HG03066 (cell line): ENCODE data around the gene MED17.
"Not testable (repeated sequence)": the region's sequence is repeated elsewhere in the genome, so short reads cannot be mapped to it uniquely, and the experiment has no call there.

ENCODE experiments used
- ATAC-seq: cut with Tn5 transposase; IDR thresholded peaks from one replicate; pipeline ENCODE4 v1.9.1; 2021; ENCODE audit warnings: low read depth; ENCODE audit not compliant: unreplicated experiment

Gene MED17, protein sequence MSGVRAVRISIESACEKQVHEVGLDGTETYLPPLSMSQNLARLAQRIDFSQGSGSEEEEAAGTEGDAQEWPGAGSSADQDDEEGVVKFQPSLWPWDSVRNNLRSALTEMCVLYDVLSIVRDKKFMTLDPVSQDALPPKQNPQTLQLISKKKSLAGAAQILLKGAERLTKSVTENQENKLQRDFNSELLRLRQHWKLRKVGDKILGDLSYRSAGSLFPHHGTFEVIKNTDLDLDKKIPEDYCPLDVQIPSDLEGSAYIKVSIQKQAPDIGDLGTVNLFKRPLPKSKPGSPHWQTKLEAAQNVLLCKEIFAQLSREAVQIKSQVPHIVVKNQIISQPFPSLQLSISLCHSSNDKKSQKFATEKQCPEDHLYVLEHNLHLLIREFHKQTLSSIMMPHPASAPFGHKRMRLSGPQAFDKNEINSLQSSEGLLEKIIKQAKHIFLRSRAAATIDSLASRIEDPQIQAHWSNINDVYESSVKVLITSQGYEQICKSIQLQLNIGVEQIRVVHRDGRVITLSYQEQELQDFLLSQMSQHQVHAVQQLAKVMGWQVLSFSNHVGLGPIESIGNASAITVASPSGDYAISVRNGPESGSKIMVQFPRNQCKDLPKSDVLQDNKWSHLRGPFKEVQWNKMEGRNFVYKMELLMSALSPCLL

DNA sequence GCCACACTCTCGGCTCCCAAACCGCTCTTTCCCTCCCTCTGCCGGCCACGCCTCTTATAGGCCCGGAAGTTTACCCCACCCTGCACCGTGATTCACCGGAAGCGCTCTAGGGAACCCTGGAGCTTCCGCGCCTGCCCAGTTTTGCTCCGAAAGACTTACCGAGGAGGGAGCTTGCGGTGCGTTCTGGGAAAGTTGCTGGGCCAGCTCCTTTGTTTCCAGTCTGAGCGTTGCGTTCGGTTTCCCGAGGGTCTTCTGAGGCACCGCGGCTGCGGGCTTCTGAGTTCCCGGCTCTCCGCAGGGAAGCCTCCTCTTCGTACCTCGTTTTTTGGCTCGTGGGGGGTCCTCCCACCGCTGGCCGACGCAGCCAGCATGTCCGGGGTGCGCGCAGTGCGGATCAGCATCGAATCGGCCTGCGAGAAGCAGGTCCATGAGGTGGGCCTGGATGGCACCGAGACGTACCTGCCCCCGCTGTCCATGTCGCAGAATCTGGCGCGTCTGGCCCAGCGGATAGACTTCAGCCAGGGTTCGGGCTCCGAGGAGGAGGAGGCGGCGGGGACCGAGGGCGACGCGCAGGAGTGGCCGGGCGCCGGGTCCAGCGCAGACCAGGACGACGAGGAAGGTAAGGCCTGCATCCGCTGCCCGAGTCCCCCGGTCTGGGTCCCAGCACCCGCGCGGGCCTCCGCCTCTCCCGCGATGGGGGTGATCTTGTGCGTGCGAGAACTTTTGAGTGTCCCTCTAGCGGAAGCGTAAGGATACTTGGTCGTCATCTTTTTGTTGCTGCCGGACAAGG lies at the start of gene MED17:
TSS of gene MED17 (plus strand) at position 138 of the 790 bp plus-strand sequence. CDS start at position 370, 232 bp downstream.
- ATAC-seq: peak; percentile 98

- ATAC-seq: no peak
Observed at GRCh38 chr11:93734427-93735222, 49.5 kb upstream of the MED17 start.

DNA sequence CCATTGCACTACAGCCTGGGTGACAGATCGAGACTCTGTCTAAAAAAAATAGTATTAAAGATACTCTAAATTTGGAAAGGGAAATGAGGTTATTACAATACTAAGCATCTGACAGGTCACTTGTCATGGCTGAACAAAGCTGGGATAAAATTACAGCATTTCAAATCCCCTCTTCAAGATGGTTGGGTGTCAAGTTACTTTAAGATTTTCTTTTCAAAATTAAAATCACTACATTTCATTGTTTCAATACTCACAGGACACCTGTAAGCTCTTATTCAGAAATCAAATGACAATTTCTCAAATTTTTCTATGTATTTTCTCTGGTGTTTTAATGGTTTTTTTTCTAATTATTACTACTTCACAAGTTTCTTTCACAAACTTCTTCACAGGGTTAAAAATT lies 48.5 kb upstream of the MED17 start:
- no peak for ATAC-seq

GRCh38 chr11:93736129-93736528 lies 48.0 kb upstream of the MED17 start:
- ATAC-seq: no peak

DNA sequence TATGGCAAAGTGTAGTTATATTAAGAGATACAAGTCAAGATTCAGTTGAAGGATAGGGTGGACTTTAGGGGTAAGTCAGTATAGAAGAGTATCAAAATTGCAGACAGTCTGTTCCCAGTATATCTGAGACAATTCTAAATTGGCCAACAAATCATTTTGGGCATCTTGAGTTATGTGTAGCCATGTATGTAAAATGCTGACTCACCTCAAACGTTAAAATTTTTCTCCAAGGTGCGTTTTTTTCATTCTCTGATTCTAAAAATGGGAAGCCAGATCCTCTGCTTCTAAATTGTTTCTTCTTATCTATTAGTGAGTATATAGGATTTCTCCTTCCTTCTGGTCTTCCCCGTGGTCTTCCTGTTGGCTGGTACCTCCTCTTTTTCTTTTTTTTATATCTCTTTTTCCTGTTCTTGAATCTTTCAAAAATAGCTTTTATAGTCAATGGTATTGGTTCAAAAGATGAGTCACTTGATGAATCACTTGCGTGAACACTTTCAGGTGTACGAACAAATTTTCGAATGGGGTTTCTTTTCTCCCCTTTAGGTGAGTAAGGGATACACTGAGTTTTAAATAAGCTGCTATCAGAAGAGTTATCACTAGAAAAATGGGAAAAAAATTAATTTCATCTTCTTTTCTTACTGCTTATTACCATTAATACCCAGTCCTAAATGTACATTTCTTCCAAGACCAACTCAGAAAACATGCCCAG lies 46.0 kb upstream of the MED17 start:
- ATAC-seq: no peak

DNA sequence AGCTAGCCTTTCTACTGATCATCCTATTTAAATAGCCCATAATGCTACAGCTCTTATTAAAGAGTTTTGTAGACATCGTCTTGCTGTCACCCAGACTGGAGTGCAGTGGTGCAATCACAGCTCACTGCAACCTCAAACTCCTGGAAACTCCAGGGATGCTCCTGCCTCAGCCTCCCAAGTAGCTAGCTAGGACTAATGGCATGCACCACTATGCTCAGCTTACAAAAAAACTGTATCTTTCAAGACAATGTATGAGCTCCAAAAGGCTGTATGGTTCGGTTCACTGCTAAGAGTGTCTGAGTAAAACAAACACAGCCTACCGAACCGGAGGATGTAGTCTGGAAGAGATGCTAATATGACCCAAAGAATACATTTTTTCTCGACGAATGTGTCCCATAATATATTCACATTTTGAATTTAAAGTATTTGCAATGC lies 45.4 kb upstream of the MED17 start:
- no peak for ATAC-seq

GRCh38 chr11:93740031-93740729 lies 43.9 kb upstream of the MED17 start:
- no peak for ATAC-seq

DNA sequence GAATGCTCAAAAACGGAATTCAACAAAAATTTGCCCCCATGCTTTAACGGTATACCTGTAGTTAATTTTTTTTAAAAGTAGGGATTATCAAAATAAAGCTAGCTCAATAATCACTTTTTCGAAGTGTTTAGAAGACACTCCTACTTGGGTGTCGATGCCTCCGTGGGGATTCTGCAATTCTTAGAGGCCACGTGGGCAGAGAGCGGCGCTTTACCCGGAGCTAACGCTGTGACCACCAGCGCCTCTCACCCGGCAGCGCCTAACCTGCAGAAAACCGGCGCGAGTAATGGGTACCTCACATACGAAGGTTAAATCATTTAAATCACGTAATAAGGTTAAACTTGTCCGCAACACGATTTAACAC lies 43.4 kb upstream of the MED17 start:
- ATAC-seq: peak; percentile 28

DNA sequence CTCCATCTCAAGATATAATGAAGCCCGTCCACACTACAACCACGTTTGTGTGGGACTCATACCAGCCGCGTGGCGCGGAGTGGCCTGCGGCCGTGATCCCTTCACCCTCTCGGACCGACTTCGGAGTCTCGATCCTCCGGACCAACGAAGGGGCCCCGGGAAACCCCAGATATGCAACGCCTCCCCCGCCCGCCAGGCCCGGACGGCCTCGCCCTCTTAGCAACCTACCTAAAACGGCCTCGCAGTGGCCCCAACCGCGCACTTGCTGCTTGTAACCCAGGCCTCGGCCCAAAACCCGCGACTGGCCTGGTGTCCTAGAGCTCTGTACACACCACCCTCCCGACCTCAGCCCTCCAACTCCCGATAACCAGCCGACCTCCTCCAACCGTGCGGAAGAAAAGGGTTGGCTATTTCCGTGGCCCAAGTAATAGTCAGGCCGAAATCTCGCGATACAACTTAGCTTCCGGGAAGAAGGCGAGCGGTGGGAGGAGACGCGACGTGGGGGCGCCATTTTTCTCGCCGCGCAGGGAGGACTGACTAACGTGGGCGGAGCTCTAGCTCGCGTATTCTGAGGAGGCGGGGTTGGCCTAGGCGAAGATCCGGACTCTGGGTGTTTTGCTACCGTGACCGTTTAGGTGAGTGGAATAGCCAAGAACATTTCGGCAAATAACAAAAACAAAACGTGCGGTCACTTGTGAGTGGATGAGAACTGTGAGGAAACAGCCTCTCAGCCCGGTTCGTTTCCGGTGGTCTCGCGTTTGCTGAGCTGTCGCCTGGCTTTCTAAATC lies 42.8 kb upstream of the MED17 start, which contains the start of the genes C11orf54 and TAF1D:
TSS of gene C11orf54 (plus strand) at position 579 of the 788 bp plus-strand sequence. CDS start 5,722 bp downstream, outside the sequence.
TSS of gene TAF1D (minus strand) at position 402 of the 788 bp plus-strand sequence. CDS start 2,191 bp downstream, outside the sequence.
- peak; percentile 86 for ATAC-seq

DNA sequence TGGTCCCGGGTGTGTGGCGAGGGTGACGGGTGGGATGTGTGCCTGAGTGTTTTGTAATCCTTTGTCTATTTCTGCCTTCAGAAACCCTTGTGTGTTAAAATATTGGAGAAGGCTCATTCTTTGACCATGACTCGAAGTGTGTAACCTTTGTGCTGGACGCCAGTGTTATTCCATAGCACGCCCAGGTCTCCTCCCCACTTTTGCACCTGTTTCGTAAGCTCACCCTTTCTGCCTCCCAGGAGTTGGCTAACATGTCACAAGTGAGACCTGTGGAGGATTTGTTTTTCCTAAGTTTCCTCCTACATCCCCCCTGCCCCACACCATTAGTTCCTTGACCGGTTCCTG lies 42.2 kb upstream of the MED17 start:
- peak; percentile 10 for ATAC-seq

- ATAC-seq: no peak
Observed at GRCh38 chr11:93743291-93743690, 40.8 kb upstream of the MED17 start.

DNA sequence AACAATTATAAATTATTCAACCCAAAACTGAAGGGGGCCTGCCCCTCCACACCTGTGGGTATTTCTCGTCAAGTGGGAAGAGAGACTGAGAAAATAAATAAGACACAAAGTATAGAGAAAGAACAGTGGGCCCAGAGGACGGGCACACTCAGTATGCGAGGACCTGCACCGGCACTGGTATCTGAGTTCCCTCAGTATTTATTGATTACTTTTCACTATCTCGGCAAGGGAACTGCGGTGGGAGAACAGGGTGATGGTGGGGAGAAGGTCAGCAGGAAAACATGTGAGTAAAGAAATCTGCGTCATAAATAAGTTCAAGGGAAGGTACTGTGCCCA lies 39.4 kb upstream of the MED17 start:
- no peak for ATAC-seq

DNA sequence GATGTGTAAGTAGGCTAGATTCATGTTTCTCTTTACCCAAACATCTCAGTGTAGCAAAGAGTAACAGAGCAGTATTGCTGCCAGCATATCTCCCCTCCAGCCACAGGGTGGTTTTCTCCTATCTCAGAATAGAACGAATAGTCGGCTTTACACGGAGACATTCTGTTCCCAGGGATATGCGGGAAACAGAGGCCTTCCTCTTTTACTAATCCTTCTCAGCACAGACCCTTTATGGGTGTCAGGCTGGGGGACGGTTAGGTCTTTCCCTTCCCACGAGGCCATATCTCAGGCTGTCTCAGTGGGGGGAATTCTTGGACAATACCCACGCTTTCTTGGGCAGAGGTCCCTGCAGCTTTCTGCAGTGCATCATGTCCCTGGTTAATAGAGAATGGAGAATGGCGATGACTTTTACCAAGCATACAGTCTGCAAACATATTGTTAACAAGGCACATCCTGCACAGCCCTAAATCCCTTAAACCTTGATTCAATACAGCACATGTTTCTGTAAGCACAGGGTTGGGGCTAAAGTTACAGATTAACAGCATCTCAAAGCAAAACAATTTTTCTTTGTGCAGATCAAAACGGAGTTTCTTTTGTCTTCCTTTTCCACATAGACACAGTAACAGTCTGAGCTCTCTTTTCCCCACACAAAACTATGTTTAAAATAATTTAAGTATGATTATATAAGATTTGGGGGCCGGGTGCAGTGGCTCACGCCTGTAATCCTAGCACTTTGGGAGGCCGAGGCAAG lies 38.9 kb upstream of the MED17 start:
- ATAC-seq: not testable (repeated sequence)

DNA sequence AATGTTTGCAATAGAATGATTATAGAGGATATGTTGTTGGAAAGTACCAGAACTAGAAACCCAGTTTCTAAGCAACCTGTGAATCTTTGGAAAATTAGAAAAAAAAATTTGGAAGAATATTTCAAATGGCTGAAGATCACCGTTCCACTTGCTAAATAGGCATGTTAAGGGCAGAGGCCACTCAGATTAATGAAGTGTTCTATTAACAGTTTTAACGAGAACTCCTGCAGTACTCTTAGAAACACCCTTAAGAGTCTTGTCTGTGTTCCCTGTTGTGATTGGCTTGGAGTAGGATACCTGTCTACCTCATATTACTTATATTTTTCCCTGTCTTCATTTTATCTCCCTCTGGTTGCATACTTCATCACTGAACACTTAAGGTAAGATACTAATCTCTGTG lies 38.0 kb upstream of the MED17 start:
- no peak for ATAC-seq

DNA sequence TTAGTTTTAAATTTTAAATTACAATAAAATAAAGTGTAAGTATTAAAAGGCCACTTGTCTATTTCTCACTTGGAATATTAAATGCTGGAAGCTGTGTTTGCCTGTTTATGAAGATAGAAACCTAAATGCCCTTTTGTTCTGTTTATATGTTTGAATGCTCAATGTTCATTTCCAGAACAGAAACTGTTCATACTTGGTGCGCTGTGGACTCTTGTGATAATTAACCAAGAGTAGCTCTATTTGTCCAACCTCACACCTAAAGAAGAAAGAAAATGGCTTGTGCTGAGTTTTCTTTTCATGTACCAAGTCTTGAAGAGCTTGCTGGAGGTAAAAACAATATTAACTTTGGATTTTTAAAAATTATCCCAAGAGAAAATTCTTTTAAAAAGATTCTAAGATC lies 37.0 kb upstream of the MED17 start:
- peak; percentile 85 for ATAC-seq

DNA sequence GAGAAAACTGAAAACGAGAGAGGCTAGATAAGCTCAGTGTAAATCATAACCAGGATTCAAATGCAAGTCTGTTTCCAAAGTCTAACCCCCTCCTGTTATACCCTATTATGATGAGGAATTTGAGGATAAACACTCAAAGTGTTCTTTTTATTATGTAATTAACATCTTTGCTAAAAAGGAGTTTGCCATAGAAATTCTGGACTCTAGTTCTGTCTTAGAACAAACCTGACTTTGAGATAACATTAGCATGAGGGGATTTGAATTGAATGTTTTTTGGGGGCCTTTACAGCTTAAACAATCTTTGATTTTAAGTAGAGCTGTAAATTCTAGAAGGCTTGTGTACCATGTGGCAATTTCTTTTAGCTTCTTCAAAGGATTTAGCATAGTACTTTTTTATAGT lies 33.1 kb upstream of the MED17 start:
- ATAC-seq: no peak

DNA sequence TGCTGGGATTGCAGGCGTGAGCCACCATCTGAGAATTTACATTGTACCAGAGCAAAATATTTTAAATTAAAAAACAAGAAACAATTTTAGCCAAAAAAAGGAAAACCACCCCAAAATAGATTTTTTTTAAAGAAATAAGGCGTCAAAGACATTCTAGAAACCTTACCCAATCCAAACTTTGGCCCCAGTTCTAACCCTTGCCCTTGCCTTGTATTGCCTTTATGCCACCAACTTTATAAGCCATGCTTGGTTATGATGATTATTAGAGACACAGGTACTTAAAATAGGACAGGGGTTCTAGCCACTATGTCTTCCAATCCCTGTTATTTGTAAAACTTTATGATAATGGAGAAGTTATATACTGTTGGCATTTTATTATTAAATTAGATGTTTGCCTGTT lies 30.8 kb upstream of the MED17 start:
- no peak for ATAC-seq

GRCh38 chr11:93756748-93757147 lies 27.3 kb upstream of the MED17 start:
- no peak for ATAC-seq
